ENCODE data around the gene FAM193B.

FAM193B gene

GRCh38 chr5:177470759-177471536 is 83.4 kb downstream of the FAM193B start:
- TF ChIP-seq, protein P1, sequence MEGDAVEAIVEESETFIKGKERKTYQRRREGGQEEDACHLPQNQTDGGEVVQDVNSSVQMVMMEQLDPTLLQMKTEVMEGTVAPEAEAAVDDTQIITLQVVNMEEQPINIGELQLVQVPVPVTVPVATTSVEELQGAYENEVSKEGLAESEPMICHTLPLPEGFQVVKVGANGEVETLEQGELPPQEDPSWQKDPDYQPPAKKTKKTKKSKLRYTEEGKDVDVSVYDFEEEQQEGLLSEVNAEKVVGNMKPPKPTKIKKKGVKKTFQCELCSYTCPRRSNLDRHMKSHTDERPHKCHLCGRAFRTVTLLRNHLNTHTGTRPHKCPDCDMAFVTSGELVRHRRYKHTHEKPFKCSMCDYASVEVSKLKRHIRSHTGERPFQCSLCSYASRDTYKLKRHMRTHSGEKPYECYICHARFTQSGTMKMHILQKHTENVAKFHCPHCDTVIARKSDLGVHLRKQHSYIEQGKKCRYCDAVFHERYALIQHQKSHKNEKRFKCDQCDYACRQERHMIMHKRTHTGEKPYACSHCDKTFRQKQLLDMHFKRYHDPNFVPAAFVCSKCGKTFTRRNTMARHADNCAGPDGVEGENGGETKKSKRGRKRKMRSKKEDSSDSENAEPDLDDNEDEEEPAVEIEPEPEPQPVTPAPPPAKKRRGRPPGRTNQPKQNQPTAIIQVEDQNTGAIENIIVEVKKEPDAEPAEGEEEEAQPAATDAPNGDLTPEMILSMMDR (IDR thresholded peaks at IDR 0.05; ENCODE audit: low read depth, low read length): no peak
- peak overlapping the region; percentile 80 for H3K4me3 ChIP-seq (ENCODE audit: low read depth, low read length)
